DMS79 (cell line): ENCODE measurements around the gene RGMB.

Experiments used
- DNase-seq: peaks from one replicate; lab custom pipeline; 2025; lab: John Stamatoyannopoulos, UW

The RGMB gene

GRCh38 chr5:98827588-98828284 lies 54.3 kb downstream of the RGMB start:
- no peak for DNase-seq

GRCh38 chr5:98836175-98836574 lies 62.7 kb downstream of the RGMB start:
- DNase-seq: no peak

DNA sequence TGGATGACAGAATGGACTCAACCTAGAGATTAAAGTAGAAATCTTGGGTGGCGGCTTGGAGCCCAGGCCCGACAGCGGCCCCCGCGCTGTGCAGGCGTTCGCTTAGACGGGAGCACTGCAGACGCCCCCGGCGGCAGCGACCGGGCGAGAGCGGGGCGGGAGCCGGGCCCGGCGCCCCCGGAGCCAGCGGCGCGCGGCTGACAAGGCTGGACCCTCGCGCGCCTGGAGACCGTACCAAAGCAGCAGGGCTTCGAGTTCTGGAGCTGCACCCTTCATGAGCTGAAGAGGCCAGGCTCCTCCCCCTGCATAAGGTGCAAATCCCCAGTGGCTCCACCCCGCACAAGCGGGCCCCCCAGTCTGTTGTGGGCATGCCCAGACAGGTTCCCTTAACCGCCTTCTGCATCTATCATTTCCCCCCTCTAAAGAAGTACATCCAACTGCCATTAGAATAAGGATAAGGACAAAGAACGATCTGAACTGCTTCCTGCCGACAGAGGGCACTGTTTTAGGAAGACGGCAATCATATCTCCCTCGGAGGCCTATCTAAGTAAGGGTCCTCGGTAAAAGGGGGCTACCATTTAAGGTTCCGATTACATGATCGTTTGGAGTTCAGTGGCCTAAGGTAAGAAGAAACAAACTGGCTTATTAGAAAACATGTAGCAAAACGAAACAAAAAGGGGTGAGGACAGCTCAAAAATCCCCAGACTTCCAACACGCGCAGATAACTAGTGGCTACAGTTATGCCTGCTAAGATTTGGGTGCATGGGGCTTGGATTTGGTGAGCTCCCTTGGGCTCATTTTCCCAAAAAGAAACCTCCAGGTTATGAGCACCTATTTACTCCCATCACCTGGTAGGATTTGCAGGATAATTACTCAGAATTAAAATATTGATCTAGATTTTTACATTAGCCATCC lies 66.3 kb downstream of the RGMB start:
- no peak for DNase-seq

GRCh38 chr5:98840946-98841345 lies 67.5 kb downstream of the RGMB start:
- no peak for DNase-seq

DNA sequence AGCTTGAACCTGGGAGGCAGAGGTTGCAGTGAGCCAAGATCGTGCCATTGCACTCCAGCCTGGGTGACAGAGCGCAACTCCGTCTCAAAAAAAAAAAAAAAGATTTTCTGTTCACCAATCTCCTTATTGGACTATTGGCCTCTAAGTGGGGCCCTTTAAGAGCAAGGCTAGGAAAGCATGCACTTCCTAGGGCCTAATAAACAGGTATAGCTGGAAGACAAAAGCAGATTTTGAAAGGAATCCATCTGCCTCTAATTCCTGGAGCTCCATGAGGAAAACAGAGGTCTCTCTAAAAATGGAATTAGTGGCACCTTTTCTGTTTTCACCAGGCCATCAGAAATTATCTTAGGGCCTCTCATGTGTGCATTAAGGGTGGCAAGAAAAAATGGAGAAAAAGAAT lies 70.0 kb downstream of the RGMB start:
- no peak for DNase-seq

DNA sequence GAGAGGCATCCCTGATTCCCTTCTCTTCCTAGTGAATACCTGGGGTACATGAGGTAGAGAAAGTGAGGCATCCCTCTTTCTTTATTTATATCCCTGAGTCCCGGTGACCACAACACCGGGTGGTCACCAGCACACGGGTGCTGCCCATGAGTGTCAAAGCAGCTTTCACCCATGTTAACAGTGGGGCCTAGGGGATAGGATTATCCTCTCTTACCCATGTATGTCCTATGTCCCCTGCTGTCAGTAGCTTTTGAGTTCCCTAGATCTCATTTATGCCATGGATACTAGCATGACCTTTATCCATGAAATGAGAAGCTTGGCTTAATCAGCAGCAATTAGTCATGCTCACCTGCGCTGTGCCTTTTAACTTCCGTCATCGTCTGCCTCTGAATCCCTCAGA lies 71.4 kb downstream of the RGMB start:
- DNase-seq: no peak

DNA sequence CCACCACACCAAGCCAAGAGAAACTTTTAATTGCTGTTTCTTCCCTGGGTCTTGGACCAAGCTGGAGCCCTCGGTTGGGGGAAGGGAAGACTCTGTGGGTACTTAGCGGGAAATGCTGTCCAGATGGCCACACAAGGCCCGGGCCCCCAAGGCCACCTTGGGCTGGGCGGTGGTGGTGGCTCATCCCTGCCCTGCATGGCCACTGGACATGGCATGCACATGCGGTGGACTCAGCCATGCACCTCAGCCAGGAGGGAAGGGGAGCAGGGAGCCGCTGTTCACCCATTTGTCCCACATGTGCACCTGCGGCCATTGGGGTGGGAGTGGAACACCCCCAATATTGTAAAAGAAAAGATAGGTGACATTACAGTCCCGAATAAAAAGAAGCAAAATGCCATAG lies 72.4 kb downstream of the RGMB start:
- no peak for DNase-seq
